ENCODE results near the gene NRG4. TPM values are rescaled to one million over a fixed set of nuclear protein-coding genes. Genes with fewer than 3 reads are reported as not detected.

NRG4 gene
- total and polyA plus RNA-seq, 2 donors from 2014 or later = 0.35 to 1.5 TPM

- Histone ChIP-seq H3K27ac (ENCODE audit: low read depth in 2 of 2, low read length in 2 of 2) (no peak overlapping the region), H3K4me3 (ENCODE audit: low read length in 3 of 3) (no peak overlapping the region), H3K27me3 (ENCODE audit: control insufficient read depth, insufficient read depth, low read length) (no peaks in the 10 kb centered on the region), H3K4me1 (ENCODE audit: control insufficient read depth in 2 of 3, insufficient read depth in 2 of 3, low read depth in 1 of 3, low read length in 3 of 3) (peaks cover 0 to 2% (median 0%) of the 10 kb centered on the region in 3 donors), H3K9ac (ENCODE audit: low read length in 3 of 3) (no peak overlapping the region), H3K36me3 (ENCODE audit: control insufficient read depth in 2 of 3, insufficient read depth in 3 of 3, low read length in 3 of 3) (no peaks in the 10 kb centered on the region), H3K9me3 (ENCODE audit: control insufficient read depth in 2 of 3, insufficient read depth in 1 of 3, low read length in 3 of 3) (no peaks in the 10 kb centered on the region)
- FAIRE-seq = no peak
- DNase-seq = no peak
- intact Hi-C loops (cut with DNase I) = no loop called here
- TF ChIP-seq CTCF (IDR thresholded peaks at IDR 0.05; ENCODE audit: borderline replicate concordance, extremely low read depth, insufficient read depth) = no peak
Observed at GRCh38 chr15:75947092-75947491, 65.1 kb downstream of the NRG4 start.

- FAIRE-seq = no peak
- no peak overlapping the region for H3K27ac ChIP-seq (ENCODE audit: low read depth in 2 of 2, low read length in 2 of 2)
- no peaks in the 10 kb centered on the region for H3K36me3 ChIP-seq (ENCODE audit: control insufficient read depth in 2 of 3, insufficient read depth in 3 of 3, low read length in 3 of 3)
- no peak for TF ChIP-seq CTCF (IDR thresholded peaks at IDR 0.05; ENCODE audit: borderline replicate concordance, extremely low read depth, insufficient read depth)
- no peaks in the 10 kb centered on the region for H3K9me3 ChIP-seq (ENCODE audit: control insufficient read depth in 2 of 3, insufficient read depth in 1 of 3, low read length in 3 of 3)
- no peak overlapping the region for H3K4me3 ChIP-seq (ENCODE audit: low read length in 3 of 3)
- H3K9ac ChIP-seq (ENCODE audit: low read length in 3 of 3) = no peak overlapping the region
- intact Hi-C loops (cut with DNase I) = no loop called here
- H3K27me3 ChIP-seq (ENCODE audit: control insufficient read depth, insufficient read depth, low read length) = no peaks in the 10 kb centered on the region
- H3K4me1 ChIP-seq (ENCODE audit: control insufficient read depth in 2 of 3, insufficient read depth in 2 of 3, low read depth in 1 of 3, low read length in 3 of 3) = peaks cover 0 to 2% (median 0%) of the 10 kb centered on the region in 3 donors
- DNase-seq = no peak
Observed at GRCh38 chr15:75945953-75946352, 66.3 kb downstream of the NRG4 start.

- FAIRE-seq = no peak
- H3K27ac ChIP-seq (ENCODE audit: low read depth in 2 of 2, low read length in 2 of 2) = no peak overlapping the region
- H3K36me3 ChIP-seq (ENCODE audit: control insufficient read depth in 2 of 3, insufficient read depth in 3 of 3, low read length in 3 of 3) = no peaks in the 10 kb centered on the region
- H3K9ac ChIP-seq (ENCODE audit: low read length in 3 of 3) = no peak overlapping the region
- intact Hi-C loops (cut with DNase I) = no loop called here
- no peak for TF ChIP-seq CTCF (IDR thresholded peaks at IDR 0.05; ENCODE audit: borderline replicate concordance, extremely low read depth, insufficient read depth)
- no peak for DNase-seq
- no peak overlapping the region for H3K4me3 ChIP-seq (ENCODE audit: low read length in 3 of 3)
- no peaks in the 10 kb centered on the region for H3K27me3 ChIP-seq (ENCODE audit: control insufficient read depth, insufficient read depth, low read length)
- no peaks in the 10 kb centered on the region for H3K9me3 ChIP-seq (ENCODE audit: control insufficient read depth in 2 of 3, insufficient read depth in 1 of 3, low read length in 3 of 3)
- peaks cover 0 to 2% (median 0%) of the 10 kb centered on the region in 3 donors for H3K4me1 ChIP-seq (ENCODE audit: control insufficient read depth in 2 of 3, insufficient read depth in 2 of 3, low read depth in 1 of 3, low read length in 3 of 3)
Observed at GRCh38 chr15:75943713-75944215, 68.5 kb downstream of the NRG4 start.

- FAIRE-seq (no peak), DNase-seq (no peak)
- no peak for TF ChIP-seq CTCF (IDR thresholded peaks at IDR 0.05; ENCODE audit: borderline replicate concordance, extremely low read depth, insufficient read depth)
- H3K9ac ChIP-seq (ENCODE audit: low read length in 3 of 3) = no peak overlapping the region
- no peaks in the 10 kb centered on the region for H3K9me3 ChIP-seq (ENCODE audit: control insufficient read depth in 2 of 3, insufficient read depth in 1 of 3, low read length in 3 of 3)
- H3K27ac ChIP-seq (ENCODE audit: low read depth in 2 of 2, low read length in 2 of 2) = no peak overlapping the region
- no peak overlapping the region for H3K4me3 ChIP-seq (ENCODE audit: low read length in 3 of 3)
- H3K36me3 ChIP-seq (ENCODE audit: control insufficient read depth in 2 of 3, insufficient read depth in 3 of 3, low read length in 3 of 3) = no peaks in the 10 kb centered on the region
- peaks cover 0 to 2% (median 0%) of the 10 kb centered on the region in 3 donors for H3K4me1 ChIP-seq (ENCODE audit: control insufficient read depth in 2 of 3, insufficient read depth in 2 of 3, low read depth in 1 of 3, low read length in 3 of 3)
- no peaks in the 10 kb centered on the region for H3K27me3 ChIP-seq (ENCODE audit: control insufficient read depth, insufficient read depth, low read length)
- intact Hi-C loops (cut with DNase I) = no loop called here
Observed at GRCh38 chr15:75943246-75943645, 69.0 kb downstream of the NRG4 start.
